Adipocyte (in vitro differentiated cells): ENCODE results near the gene MSGN1.

Experiments
- DNase-seq: peaks from one replicate; pipeline ENCODE4 v3.0.0-alpha.2; 2015; ENCODE audit warnings: low read depth
- H3K27me3 ChIP-seq: replicated peaks from 2 replicates; pipeline ENCODE4 v1.7.0; 2013; ENCODE audit warnings: mild to moderate bottlenecking, low read length, moderate library complexity; ENCODE audit not compliant: control insufficient read depth, insufficient read depth
- H3K36me3 ChIP-seq: 2 replicates; pipeline ENCODE4 v1.7.0; 2013; ENCODE audit warnings: low read length, mild to moderate bottlenecking, moderate library complexity; ENCODE audit not compliant: control insufficient read depth, insufficient read depth, severe bottlenecking
- H3K4me1 ChIP-seq: 2 replicates; pipeline ENCODE4 v1.7.0; 2013; ENCODE audit warnings: mild to moderate bottlenecking, low read length, moderate library complexity; ENCODE audit not compliant: control insufficient read depth, insufficient read depth
- H3K4me3 ChIP-seq: 2 replicates; pipeline ENCODE4 v1.7.0; 2013; ENCODE audit warnings: mild to moderate bottlenecking, low read length, moderate library complexity
- H3K9ac ChIP-seq: 2 replicates; pipeline ENCODE4 v1.7.0; 2013; ENCODE audit warnings: mild to moderate bottlenecking, low read length, moderate library complexity
- H3K9me3 ChIP-seq: 2 replicates; pipeline ENCODE4 v1.7.0; 2013; ENCODE audit warnings: mild to moderate bottlenecking, low read length, moderate library complexity; ENCODE audit not compliant: control insufficient read depth

Gene MSGN1

DNA sequence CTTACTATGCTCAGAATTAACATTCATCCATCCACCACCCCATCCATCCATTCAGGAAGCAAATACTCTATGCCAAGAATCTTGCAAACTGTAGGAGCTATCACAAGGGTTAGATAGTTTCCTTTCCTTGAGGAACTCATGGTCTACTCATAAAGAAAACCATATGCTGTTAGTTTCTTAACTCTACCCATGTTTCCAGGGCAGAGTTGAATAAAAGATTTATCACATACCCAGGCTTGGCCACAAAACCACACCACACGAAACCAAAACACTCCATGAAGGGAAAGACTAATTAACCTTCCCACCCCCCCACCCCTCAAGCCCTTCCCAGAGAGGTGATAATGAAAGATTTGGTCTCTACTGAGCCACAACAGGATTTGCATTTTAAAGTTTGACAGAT, 23.7 kb upstream of the MSGN1 start:
- H3K4me1 ChIP-seq, result no peaks in the 10 kb centered on the region
- DNase-seq, result peak; percentile 28

DNA sequence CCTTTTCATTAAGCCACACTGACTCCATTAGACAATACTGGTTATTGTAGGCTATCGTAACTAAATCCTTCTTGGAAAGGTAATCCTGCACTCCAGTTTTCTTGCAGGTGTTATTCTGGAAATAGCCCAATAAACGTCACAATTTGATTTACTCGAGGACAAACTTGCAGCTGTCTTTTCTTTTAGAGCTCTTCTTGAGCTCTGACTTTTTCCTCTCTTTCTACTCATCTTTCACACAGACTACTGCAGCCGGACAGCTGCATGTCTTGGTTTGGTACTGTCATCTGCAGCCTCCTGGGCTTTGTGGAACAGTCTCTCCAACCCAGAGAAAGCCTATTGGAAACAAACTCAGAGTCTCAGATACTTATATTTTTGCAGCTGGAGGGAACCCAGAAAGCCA, 23.0 kb upstream of the MSGN1 start:
- Histone ChIP-seq H3K4me3 (no peak overlapping the region), H3K4me1 (no peaks in the 10 kb centered on the region), H3K36me3 (no peaks in the 10 kb centered on the region), H3K27me3 (peaks cover 2% of the 10 kb centered on the region), H3K9me3 (no peaks in the 10 kb centered on the region), H3K9ac (no peak overlapping the region)
- DNase-seq, result no peak

More for the DNA sequence above, 23.7 kb upstream of the MSGN1 start:
- Histone ChIP-seq H3K4me3 (no peak overlapping the region), H3K27me3 (no peaks in the 10 kb centered on the region), H3K9me3 (no peaks in the 10 kb centered on the region), H3K36me3 (no peaks in the 10 kb centered on the region), H3K9ac (no peak overlapping the region)

DNA sequence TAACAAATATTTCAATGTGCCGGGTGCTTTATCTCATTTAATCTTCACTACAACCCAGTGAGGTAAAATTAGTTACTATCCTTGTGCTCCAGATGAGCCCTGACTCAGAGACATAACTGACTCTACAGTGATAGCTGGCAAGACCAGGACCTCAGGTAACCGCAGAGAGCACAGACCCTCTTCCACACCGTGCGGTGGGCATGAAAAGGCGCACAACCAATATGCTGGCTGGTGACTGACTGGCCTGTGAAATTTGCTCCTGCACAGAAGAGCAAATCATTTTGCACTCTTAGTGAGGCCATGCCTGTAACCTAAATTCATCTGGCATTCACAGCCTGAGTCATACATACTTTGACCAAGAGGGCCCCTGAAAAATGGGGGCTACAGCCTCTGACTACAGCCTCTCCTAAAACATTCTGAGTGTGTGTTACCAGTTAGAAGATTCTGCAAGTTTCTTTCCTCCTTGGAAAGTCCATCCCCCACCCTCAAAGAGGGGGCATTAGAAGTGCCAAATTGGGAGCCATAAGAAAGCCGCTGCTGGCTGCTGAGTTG, 22.4 kb upstream of the MSGN1 start:
- DNase-seq, result peak; percentile 53
- H3K9me3 ChIP-seq, result no peaks in the 10 kb centered on the region
- H3K4me1 ChIP-seq, result no peaks in the 10 kb centered on the region
- H3K27me3 ChIP-seq, result peaks cover 4% of the 10 kb centered on the region
- H3K36me3 ChIP-seq, result no peaks in the 10 kb centered on the region
- no peak overlapping the region for H3K4me3 ChIP-seq
- no peak overlapping the region for H3K9ac ChIP-seq

DNA sequence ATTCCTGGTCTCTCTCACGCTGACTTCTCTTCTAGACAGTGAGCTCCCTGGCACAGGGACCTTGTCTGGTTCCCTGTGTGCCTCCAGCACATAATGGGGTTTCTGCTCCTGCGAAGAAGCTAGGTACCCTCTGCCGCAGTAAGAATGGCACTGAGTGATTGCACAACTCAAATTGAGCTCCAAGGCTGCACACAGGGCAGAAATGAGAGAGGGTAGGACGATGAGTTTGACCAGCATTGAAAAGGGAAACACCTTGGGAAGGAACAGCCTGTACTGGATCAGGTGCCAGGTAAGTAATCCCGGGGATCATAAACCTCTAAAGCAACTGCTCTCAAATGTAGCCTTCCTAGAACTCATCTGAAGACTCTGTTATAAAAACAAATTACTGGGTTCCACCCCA, 21.0 kb upstream of the MSGN1 start:
- DNase-seq, result no peak
- Histone ChIP-seq H3K4me1 (no peaks in the 10 kb centered on the region), H3K9me3 (no peaks in the 10 kb centered on the region), H3K36me3 (no peaks in the 10 kb centered on the region), H3K9ac (no peak overlapping the region), H3K4me3 (no peak overlapping the region), H3K27me3 (peaks cover 7% of the 10 kb centered on the region)

DNA sequence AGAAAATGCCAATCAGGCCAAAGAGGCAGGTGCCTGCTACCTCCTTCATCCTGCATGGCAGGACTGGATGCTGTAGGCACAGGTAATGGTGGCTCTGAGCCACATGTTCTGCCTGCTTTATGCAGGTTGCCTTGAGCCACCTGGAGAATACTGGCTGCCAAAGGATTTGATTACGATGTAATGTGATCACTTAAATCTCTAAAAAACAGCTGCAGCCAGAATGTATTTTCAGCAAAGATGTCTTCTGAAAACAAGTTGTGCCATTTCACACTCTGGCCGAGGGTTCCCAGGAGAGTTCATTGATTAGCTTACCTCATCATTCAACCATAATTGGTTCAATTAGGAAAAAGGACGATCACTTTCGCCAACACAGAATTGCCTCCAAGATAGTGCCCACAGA, 17.9 kb upstream of the MSGN1 start:
- peaks cover 7% of the 10 kb centered on the region for H3K27me3 ChIP-seq
- no peak overlapping the region for H3K4me3 ChIP-seq
- no peaks in the 10 kb centered on the region for H3K9me3 ChIP-seq
- no peak for DNase-seq
- H3K4me1 ChIP-seq, result no peaks in the 10 kb centered on the region
- no peaks in the 10 kb centered on the region for H3K36me3 ChIP-seq
- no peak overlapping the region for H3K9ac ChIP-seq

DNA sequence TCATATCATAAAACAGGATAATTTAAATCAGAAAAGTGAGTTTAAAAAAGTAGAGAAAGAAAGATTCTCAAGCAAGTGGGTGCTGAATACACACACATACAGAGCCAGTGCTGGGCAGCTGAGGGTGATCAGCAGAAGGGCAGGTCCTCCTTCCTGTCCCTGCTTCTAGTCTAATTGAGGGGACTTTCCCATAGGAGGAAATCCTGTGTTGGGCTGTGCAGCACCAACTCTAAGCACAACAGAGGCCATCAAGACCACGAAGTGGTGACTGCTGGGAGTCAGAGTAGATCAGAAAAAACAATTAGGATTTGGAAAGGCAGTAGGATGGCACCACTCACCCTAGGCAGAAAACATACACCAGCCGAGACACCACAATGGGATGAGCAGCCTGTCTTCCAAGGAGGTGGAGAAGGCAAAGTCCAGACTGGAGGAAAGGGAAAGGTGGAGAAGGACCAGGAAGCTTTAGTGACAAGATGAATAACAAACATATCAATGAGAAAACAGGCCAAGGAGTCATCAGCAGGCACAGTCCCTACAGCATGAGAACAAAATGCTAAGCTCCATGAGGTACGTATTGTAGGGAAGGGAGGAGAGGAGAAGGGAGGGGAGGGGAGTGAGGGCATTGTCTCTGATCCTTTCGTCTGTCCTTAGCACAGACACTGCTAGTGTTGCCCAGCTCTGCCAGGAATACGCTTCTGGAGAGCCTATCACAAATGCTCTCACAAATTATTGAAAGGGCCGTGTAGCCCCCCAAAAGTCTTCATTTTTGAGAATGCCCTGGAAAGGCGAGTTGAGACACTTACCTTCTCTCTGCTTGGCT, 16.7 kb upstream of the MSGN1 start:
- DNase-seq, result no peak
- H3K4me1 ChIP-seq, result no peaks in the 10 kb centered on the region
- H3K36me3 ChIP-seq, result no peaks in the 10 kb centered on the region
- H3K9ac ChIP-seq, result no peak overlapping the region
- no peak overlapping the region for H3K4me3 ChIP-seq
- H3K27me3 ChIP-seq, result peaks cover 10% of the 10 kb centered on the region
- no peaks in the 10 kb centered on the region for H3K9me3 ChIP-seq

DNA sequence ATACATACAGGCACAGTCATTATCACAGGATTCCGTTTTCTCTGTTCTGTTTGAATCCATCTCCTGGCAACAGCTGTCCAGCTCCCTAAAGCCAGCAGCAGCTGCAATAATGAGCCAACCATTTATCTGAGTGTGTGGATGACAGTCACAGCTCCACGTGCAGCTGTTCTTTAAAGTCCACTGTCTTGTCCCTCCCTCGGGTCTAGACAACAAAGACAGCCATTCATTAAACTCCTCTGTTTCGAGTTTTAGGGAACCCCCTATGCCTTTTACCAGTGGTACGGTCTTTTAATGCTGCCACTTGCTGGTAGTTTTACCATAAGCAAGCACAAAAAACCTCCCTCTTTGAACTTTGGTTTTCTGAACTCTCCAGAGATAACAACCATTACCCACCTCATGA, 16.0 kb upstream of the MSGN1 start:
- Histone ChIP-seq H3K9ac (no peak overlapping the region), H3K36me3 (no peaks in the 10 kb centered on the region), H3K4me3 (no peak overlapping the region), H3K27me3 (peaks cover 10% of the 10 kb centered on the region), H3K9me3 (no peaks in the 10 kb centered on the region), H3K4me1 (no peaks in the 10 kb centered on the region)
- DNase-seq, result peak; percentile 43

DNA sequence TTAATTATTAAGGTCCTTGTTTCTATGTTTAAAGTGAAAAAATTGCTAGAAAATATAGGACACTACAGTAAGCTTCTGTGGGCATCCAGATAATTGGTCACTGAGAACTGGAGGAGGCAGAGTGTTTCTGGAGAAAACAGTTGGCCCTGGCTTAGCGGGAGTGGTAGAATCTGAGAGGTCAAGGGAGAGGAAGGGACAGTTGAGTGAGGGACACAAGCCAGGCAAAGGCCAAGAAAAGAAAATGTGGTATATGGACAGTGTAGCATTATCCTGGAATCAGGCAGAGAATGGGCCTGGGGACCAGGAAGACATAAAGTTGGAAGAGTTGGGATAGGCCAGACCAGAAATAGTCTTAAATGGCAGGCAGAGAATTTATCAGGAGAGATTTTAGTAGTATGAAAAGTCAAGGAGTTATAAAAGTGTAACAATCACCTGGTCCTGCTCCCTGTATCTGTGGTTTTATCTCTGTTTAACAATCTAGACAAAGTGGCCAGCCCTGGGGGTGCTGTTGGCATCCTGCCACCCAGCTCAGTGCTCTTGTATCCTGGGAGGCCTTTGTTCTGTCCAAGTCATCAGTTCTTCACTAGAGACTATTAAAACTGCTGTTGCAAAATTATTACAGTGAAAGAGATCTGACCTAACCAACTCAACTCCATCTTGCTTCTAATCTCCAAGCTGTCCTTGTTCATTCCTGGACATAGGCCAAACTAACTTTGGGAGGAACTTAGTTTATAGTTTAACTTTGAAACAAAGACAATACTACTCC, 15.4 kb upstream of the MSGN1 start:
- DNase-seq, result no peak
- no peak overlapping the region for H3K9ac ChIP-seq
- H3K4me3 ChIP-seq, result no peak overlapping the region
- H3K36me3 ChIP-seq, result no peaks in the 10 kb centered on the region
- no peaks in the 10 kb centered on the region for H3K4me1 ChIP-seq
- peaks cover 10% of the 10 kb centered on the region for H3K27me3 ChIP-seq
- H3K9me3 ChIP-seq, result no peaks in the 10 kb centered on the region

DNA sequence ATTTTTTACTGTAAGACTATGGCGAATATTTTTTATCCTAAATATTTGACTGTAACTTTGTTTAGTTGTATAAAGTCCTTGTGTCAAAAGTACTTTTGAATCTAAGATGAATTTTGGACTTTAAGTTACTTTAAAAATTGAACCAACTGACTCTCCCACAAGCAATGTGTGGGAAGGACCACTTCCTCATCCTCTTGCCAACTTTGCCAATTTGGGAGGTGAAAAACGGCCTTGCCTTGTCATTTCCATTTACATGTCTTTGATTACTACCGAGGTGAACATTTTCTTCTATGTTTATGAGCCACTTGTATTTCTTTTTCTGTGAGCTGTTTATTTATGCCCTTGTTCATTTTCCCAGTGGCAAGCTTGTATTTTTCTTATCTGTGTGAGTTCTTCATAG, 12.8 kb upstream of the MSGN1 start:
- H3K9ac ChIP-seq, result no peak overlapping the region
- no peaks in the 10 kb centered on the region for H3K36me3 ChIP-seq
- H3K27me3 ChIP-seq, result peaks cover 6% of the 10 kb centered on the region
- no peaks in the 10 kb centered on the region for H3K9me3 ChIP-seq
- no peak for DNase-seq
- no peaks in the 10 kb centered on the region for H3K4me1 ChIP-seq
- H3K4me3 ChIP-seq, result no peak overlapping the region

DNA sequence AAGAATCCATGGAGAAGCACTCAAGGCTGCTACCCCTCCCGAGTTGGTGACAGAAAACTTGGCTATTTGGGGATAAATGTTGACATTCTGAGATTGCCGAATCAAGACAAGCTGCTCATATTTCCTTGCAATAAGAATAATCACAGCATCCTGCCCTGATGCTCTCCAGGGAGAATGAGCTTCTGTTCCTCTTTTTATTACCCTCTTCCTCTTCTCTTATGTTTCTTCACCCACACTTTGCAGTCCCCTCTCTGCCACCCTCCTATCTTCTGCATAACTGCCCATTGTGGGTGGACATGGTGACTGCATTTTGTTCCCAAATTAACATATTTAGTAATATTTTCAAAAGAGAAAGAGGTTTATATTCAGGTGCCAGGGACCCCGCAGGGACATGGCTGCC, 11.9 kb upstream of the MSGN1 start:
- DNase-seq, result no peak
- Histone ChIP-seq H3K9me3 (no peaks in the 10 kb centered on the region), H3K36me3 (no peaks in the 10 kb centered on the region), H3K4me1 (no peaks in the 10 kb centered on the region), H3K9ac (no peak overlapping the region), H3K27me3 (peaks cover 6% of the 10 kb centered on the region), H3K4me3 (no peak overlapping the region)

DNA sequence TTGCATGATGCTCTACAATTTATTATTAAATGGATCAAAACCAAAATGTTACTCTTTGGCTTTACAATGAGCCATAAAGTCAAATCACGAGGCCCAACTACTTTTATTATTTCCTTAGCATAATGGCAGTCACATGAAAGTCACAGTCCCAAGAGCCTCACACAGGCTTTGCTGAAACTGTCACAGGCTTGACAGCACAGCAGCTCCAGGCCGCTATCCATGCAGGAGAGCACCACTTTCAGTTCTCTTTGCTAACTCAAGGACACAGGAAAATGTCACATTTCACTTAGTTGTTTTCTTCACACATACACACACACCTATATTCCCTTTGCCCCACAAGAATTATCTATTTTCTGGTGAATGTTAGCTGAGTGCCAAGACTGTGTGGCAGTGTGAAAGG, 11.1 kb upstream of the MSGN1 start:
- DNase-seq, result no peak
- H3K9ac ChIP-seq, result no peak overlapping the region
- no peak overlapping the region for H3K4me3 ChIP-seq
- H3K27me3 ChIP-seq, result peaks cover 11% of the 10 kb centered on the region
- H3K36me3 ChIP-seq, result no peaks in the 10 kb centered on the region
- H3K9me3 ChIP-seq, result no peaks in the 10 kb centered on the region
- H3K4me1 ChIP-seq, result no peaks in the 10 kb centered on the region
